ENCODE data around the gene RNU1-4. TPM values are rescaled to one million over a fixed set of nuclear protein-coding genes. Genes with fewer than 3 reads are reported as not detected.
"Not testable (repeated sequence)": the region's sequence is repeated elsewhere in the genome, so short reads cannot be mapped to it uniquely, and the experiment has no call there.

The RNU1-4 gene
- total and polyA plus RNA-seq, 10 of the 15 experiments (the other 5 are each of a cell fraction or from before 2014, with no cell fraction given) = under 0.01 to 20,946 (median 4.7) TPM; not detected in 2

DNA sequence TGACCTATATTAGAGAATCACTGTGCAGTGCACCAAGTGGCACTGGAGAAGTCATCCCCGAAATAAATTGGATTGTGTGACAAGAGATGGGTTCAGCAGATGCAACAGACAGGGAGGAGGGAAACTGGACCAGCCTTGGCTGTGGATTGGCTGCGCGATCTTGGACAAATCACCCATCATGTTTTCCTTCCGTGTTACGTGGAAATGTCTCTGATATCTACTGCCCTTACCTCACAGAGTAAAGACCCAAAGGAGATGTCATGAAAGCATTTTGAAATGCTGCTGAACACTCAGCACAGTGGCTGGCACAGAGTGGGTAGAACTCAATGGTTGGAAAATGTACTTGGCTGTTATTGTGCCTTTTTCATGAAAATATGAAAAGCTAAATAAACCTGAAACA is 39.2 kb downstream of the RNU1-4 start:
- H3K4me3 ChIP-seq; DNase-seq (ENCODE audit: low read depth, low spot score); H3K79me2 ChIP-seq (ENCODE audit: control insufficient read depth, insufficient read depth, low read length); H3K27me3 ChIP-seq (replicated peaks in 1 of 2; ENCODE audit: control insufficient read depth in 2 of 2, insufficient read depth in 2 of 2, low read length in 1 of 2); H3K9me3 ChIP-seq (replicated peaks; ENCODE audit: control insufficient read depth, insufficient read depth, low read length); ATAC-seq; H3K4me1 ChIP-seq (ENCODE audit: control insufficient read depth, insufficient read depth, low read length); H3K9ac ChIP-seq (ENCODE audit: control insufficient read depth, insufficient read depth, low read length); H3K27ac ChIP-seq (ENCODE audit: control insufficient read depth, insufficient read depth); CTCF ChIA-PET; POLR2A ChIA-PET; SMC1A ChIA-PET (ENCODE audit: uncharacterized antibody, unreplicated experiment); RAD21 ChIA-PET (ENCODE audit: unreplicated experiment); H4K20me1 ChIP-seq (ENCODE audit: control insufficient read depth, insufficient read depth); intact Hi-C loops (cut with micrococcal nuclease; ENCODE audit: unreplicated experiment); in situ Hi-C loops (cut with MboI); BruUV-seq (replicated peaks); FAIRE-seq; H2AFZ ChIP-seq (ENCODE audit: control insufficient read depth, low read depth, low read length); H3K4me2 ChIP-seq (ENCODE audit: control insufficient read depth, insufficient read depth); H3K36me3 ChIP-seq (ENCODE audit: control insufficient read depth in 2 of 2, insufficient read depth in 2 of 2, low read length in 1 of 2): not testable (repeated sequence)
- WGBS (ENCODE audit: insufficient coverage, insufficient replicate concordance, low lambda C conversion rate, missing lambda C conversion rate) = 60% methylated on average over 5 of the region's 5 CpGs

DNA sequence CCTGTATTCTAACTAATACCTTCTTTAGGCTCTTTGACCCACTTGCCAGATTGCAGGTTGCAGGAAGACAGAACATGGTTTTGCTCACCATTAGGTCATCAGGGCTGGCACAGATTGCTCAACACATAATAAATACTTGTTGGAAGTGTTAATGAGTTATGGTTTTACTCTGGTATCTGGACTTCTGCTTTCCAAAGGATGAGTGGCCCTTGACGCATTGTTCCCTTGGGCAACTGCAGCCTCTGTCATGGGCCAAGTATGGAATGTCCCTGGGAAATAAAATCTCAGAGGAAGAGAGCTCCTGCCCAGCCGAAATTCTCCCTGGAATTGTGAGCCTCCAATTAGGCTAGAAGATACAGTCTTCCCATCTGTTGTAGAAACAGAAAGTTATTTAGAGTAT is 40.7 kb downstream of the RNU1-4 start:
- DNase-seq (ENCODE audit: low read depth, low spot score); H3K4me3 ChIP-seq; FAIRE-seq; H3K79me2 ChIP-seq (ENCODE audit: control insufficient read depth, insufficient read depth, low read length); H3K9ac ChIP-seq (ENCODE audit: control insufficient read depth, insufficient read depth, low read length); in situ Hi-C loops (cut with MboI); H3K36me3 ChIP-seq (ENCODE audit: control insufficient read depth in 2 of 2, insufficient read depth in 2 of 2, low read length in 1 of 2); H3K4me1 ChIP-seq (ENCODE audit: control insufficient read depth, insufficient read depth, low read length); H3K4me2 ChIP-seq (ENCODE audit: control insufficient read depth, insufficient read depth); SMC1A ChIA-PET (ENCODE audit: uncharacterized antibody, unreplicated experiment); H3K27ac ChIP-seq (ENCODE audit: control insufficient read depth, insufficient read depth); intact Hi-C loops (cut with micrococcal nuclease; ENCODE audit: unreplicated experiment); CTCF ChIA-PET; H3K27me3 ChIP-seq (replicated peaks in 1 of 2; ENCODE audit: control insufficient read depth in 2 of 2, insufficient read depth in 2 of 2, low read length in 1 of 2); H3K9me3 ChIP-seq (replicated peaks; ENCODE audit: control insufficient read depth, insufficient read depth, low read length); ATAC-seq; BruUV-seq (replicated peaks); RAD21 ChIA-PET (ENCODE audit: unreplicated experiment); POLR2A ChIA-PET; H2AFZ ChIP-seq (ENCODE audit: control insufficient read depth, low read depth, low read length); H4K20me1 ChIP-seq (ENCODE audit: control insufficient read depth, insufficient read depth): not testable (repeated sequence)
- WGBS (ENCODE audit: insufficient coverage, insufficient replicate concordance, low lambda C conversion rate, missing lambda C conversion rate) = no CpG with 5 or more reads among the region's 2 CpGs

DNA sequence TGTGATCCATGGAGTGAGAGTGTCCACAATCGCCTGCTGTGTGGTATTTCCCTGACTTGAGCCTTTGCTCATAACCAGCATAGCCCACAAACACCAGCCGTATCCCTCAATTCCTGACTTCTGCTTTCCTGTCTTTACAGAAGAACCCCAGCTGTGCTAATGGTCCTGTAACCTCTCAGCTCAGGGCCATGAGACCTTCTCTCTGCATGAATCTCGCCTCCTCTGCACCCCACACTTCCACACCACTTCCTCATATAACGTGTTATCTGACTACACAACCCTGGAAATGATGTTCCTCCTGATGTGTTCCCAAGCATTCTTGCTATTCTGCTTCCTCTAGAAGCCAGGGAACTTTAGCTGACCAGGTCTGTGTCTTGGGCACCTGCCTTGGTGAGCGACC is 41.3 kb downstream of the RNU1-4 start:
- H4K20me1 ChIP-seq (ENCODE audit: control insufficient read depth, insufficient read depth); FAIRE-seq; in situ Hi-C loops (cut with MboI); H2AFZ ChIP-seq (ENCODE audit: control insufficient read depth, low read depth, low read length); BruUV-seq (replicated peaks); DNase-seq (ENCODE audit: low read depth, low spot score); H3K4me1 ChIP-seq (ENCODE audit: control insufficient read depth, insufficient read depth, low read length); SMC1A ChIA-PET (ENCODE audit: uncharacterized antibody, unreplicated experiment); ATAC-seq; intact Hi-C loops (cut with micrococcal nuclease; ENCODE audit: unreplicated experiment); CTCF ChIA-PET; RAD21 ChIA-PET (ENCODE audit: unreplicated experiment); POLR2A ChIA-PET; H3K36me3 ChIP-seq (ENCODE audit: control insufficient read depth in 2 of 2, insufficient read depth in 2 of 2, low read length in 1 of 2); H3K9me3 ChIP-seq (replicated peaks; ENCODE audit: control insufficient read depth, insufficient read depth, low read length); H3K27me3 ChIP-seq (replicated peaks in 1 of 2; ENCODE audit: control insufficient read depth in 2 of 2, insufficient read depth in 2 of 2, low read length in 1 of 2); H3K4me2 ChIP-seq (ENCODE audit: control insufficient read depth, insufficient read depth); H3K9ac ChIP-seq (ENCODE audit: control insufficient read depth, insufficient read depth, low read length); H3K4me3 ChIP-seq; H3K79me2 ChIP-seq (ENCODE audit: control insufficient read depth, insufficient read depth, low read length); H3K27ac ChIP-seq (ENCODE audit: control insufficient read depth, insufficient read depth): not testable (repeated sequence)
- WGBS (ENCODE audit: insufficient coverage, insufficient replicate concordance, low lambda C conversion rate, missing lambda C conversion rate) = 5% methylated on average over 3 of the region's 5 CpGs

- SMC1A ChIA-PET (ENCODE audit: uncharacterized antibody, unreplicated experiment); CTCF ChIA-PET; H3K36me3 ChIP-seq (ENCODE audit: control insufficient read depth in 2 of 2, insufficient read depth in 2 of 2, low read length in 1 of 2); FAIRE-seq; H3K9me3 ChIP-seq (replicated peaks; ENCODE audit: control insufficient read depth, insufficient read depth, low read length); ATAC-seq; RAD21 ChIA-PET (ENCODE audit: unreplicated experiment); H4K20me1 ChIP-seq (ENCODE audit: control insufficient read depth, insufficient read depth); H3K27me3 ChIP-seq (replicated peaks in 1 of 2; ENCODE audit: control insufficient read depth in 2 of 2, insufficient read depth in 2 of 2, low read length in 1 of 2); POLR2A ChIA-PET; H3K79me2 ChIP-seq (ENCODE audit: control insufficient read depth, insufficient read depth, low read length); in situ Hi-C loops (cut with MboI); intact Hi-C loops (cut with micrococcal nuclease; ENCODE audit: unreplicated experiment); H2AFZ ChIP-seq (ENCODE audit: control insufficient read depth, low read depth, low read length); H3K4me3 ChIP-seq; H3K4me1 ChIP-seq (ENCODE audit: control insufficient read depth, insufficient read depth, low read length); BruUV-seq (replicated peaks); H3K27ac ChIP-seq (ENCODE audit: control insufficient read depth, insufficient read depth); H3K9ac ChIP-seq (ENCODE audit: control insufficient read depth, insufficient read depth, low read length); DNase-seq (ENCODE audit: low read depth, low spot score); H3K4me2 ChIP-seq (ENCODE audit: control insufficient read depth, insufficient read depth): not testable (repeated sequence)
- no CpG with 5 or more reads among the region's 2 CpGs for WGBS (ENCODE audit: insufficient coverage, insufficient replicate concordance, low lambda C conversion rate, missing lambda C conversion rate)
These were observed 44.6 kb downstream of the RNU1-4 start for GRCh38 chr1:16784955-16785354.
